HepG2 (cell line): ENCODE data around the gene RPS2. TPM values are rescaled to one million over a fixed set of nuclear protein-coding genes. Genes with fewer than 3 reads are reported as not detected.

Experiments
- AFF4 ChIP-seq: sonication (generic); formaldehyde crosslinking; IDR thresholded peaks from 2 replicates; pipeline ENCODE4 v1.4.0; 2020; ENCODE audit warnings: missing genetic modification reagents
- CENPBD1 ChIP-seq: sonication (generic); formaldehyde crosslinking; IDR thresholded peaks from 2 replicates; pipeline ENCODE4 v1.8.0; 2022; ENCODE audit warnings: missing genetic modification reagents, low read depth, mild to moderate bottlenecking, borderline replicate concordance
- IRX3 ChIP-seq: sonication (generic); formaldehyde crosslinking; IDR thresholded peaks from 2 replicates; pipeline ENCODE4 v1.8.1; 2023; ENCODE audit warnings: mild to moderate bottlenecking, low read depth, missing genetic modification reagents, borderline replicate concordance
- KDM4B ChIP-seq: sonication (generic); formaldehyde crosslinking; IDR thresholded peaks from 2 replicates; pipeline ENCODE4 v1.4.0; 2020; ENCODE audit warnings: missing genetic modification reagents
- MTA3 ChIP-seq: sonication (generic); formaldehyde crosslinking; IDR thresholded peaks from 2 replicates; pipeline ENCODE4 v1.4.0; 2020; ENCODE audit warnings: missing genetic modification reagents
- NFAT5 ChIP-seq: sonication (generic); formaldehyde crosslinking; IDR thresholded peaks from 2 replicates; pipeline ENCODE4 v1.4.0; 2020; ENCODE audit warnings: missing genetic modification reagents
- RARA ChIP-seq: IDR thresholded peaks from 2 replicates; pipeline ENCODE4 v1.6.1; 2016; ENCODE audit warnings: missing genetic modification reagents, missing compliant biosample characterization
- SUZ12 ChIP-seq: fragments of 150-350 bp; IDR thresholded peaks from 2 replicates; pipeline ENCODE4 v1.6.1; 2014; ENCODE audit warnings: low read depth, low read length
- THYN1 ChIP-seq: sonication (generic); formaldehyde crosslinking; IDR thresholded peaks from 2 replicates; pipeline ENCODE4 v1.8.1; 2023; ENCODE audit warnings: low read depth, mild to moderate bottlenecking, moderate library complexity, missing genetic modification reagents, borderline replicate concordance
- ZBTB42 ChIP-seq: sonication (generic); formaldehyde crosslinking; IDR thresholded peaks from 2 replicates; pipeline ENCODE4 v1.5.0; 2020; ENCODE audit warnings: mild to moderate bottlenecking, missing genetic modification reagents
- ZBTB49 ChIP-seq: sonication (generic); formaldehyde crosslinking; IDR thresholded peaks from 2 replicates; pipeline ENCODE4 v1.4.0; 2020; ENCODE audit warnings: missing genetic modification reagents, borderline replicate concordance
- ZC3H4 ChIP-seq: sonication (generic); formaldehyde crosslinking; IDR thresholded peaks from 2 replicates; pipeline ENCODE4 v1.4.0; 2020; ENCODE audit warnings: missing genetic modification reagents, borderline replicate concordance
- ZNF430 ChIP-seq: sonication (generic); formaldehyde crosslinking; IDR thresholded peaks from 2 replicates; pipeline ENCODE4 v1.9.0; 2021; ENCODE audit warnings: mild to moderate bottlenecking, missing genetic modification reagents
- ZNF550 ChIP-seq: sonication (generic); formaldehyde crosslinking; IDR thresholded peaks from 2 replicates; pipeline ENCODE4 v1.4.0; 2020; ENCODE audit warnings: mild to moderate bottlenecking, missing genetic modification reagents, borderline replicate concordance
- ZNF781 ChIP-seq: sonication (generic); formaldehyde crosslinking; IDR thresholded peaks from 2 replicates; pipeline ENCODE4 v1.5.1; 2020; ENCODE audit warnings: borderline replicate concordance, mild to moderate bottlenecking, missing genetic modification reagents; ENCODE audit errors: not compliant biosample characterization
- polyA plus RNA-seq, 8 experiments: library from polyadenylated mRNA; depleted of rRNA in 3 of 8; stranded (reverse) in 7 of 8; unstranded in 1 of 8; fragments of >200 nt; fragmentation: Illumina TruSeq in 4 of 8; extraction: Trizol in 4 of 8; gene quantifications; 2 replicates each; pipeline versions ENCODE4 v1.2.1 to v1.2.3, GENCODE V29; 2011 to 2016; ENCODE audit warnings: low read depth in 4 of 8, missing spikeins in 1 of 8, mixed read lengths in 1 of 8; ENCODE audit not compliant: insufficient read depth in 1 of 8
- total RNA-seq, 5 experiments: library from RNA; depleted of rRNA; stranded (reverse); fragments of >200 nt; fragmentation: Illumina TruSeq; extraction: Trizol; gene quantifications; 2 replicates each; pipeline ENCODE4 v1.2.3, GENCODE V29; 2016; ENCODE audit warnings: low read depth in 1 of 5

Gene RPS2
- total and polyA plus RNA-seq, 2 of the 13 experiments (the other 11 are each of a cell fraction or from before 2014, with no cell fraction given), result 1,908 to 4,514 TPM

GRCh38 chr16:1929578-1930337 lies 34.9 kb downstream of the RPS2 start (continued):
- TF ChIP-seq ZNF550 (CRISPR knock-in tag) (peak; percentile 34; the same call in 1 of the 2 replicates), NFAT5 (CRISPR knock-in tag) (peak; percentile 94), ZBTB49 (CRISPR knock-in tag) (no peak), MTA3 (no peak), KDM4B (CRISPR knock-in tag) (no peak), AFF4 (CRISPR knock-in tag) (no peak), ZNF430 (CRISPR knock-in tag) (peak; percentile 86), IRX3 (CRISPR knock-in tag) (peak; percentile 97), CENPBD1 (CRISPR knock-in tag) (no peak; the same call in 1 of the 2 replicates), ZC3H4 (CRISPR knock-in tag) (no peak), RARA (peak; percentile 43; the same call in 1 of the 2 replicates), ZBTB42 (no peak), THYN1 (CRISPR knock-in tag) (no peak), ZNF781 (CRISPR knock-in tag) (no peak), SUZ12 (no peak)
